CD1c-positive myeloid dendritic cell (primary cell): ENCODE results near the gene KLHL29.

Experiments
- DNase-seq: peaks from one replicate; pipeline ENCODE4 v3.0.0-alpha.2; 2016; ENCODE audit errors: extremely low spot score

Gene KLHL29

GRCh38 chr2:23422089-23423061 is 37.4 kb downstream of the KLHL29 start:
- no peak for DNase-seq

- no peak for DNase-seq
Measured at GRCh38 chr2:23423062-23423872, 38.3 kb downstream of the KLHL29 start.

- DNase-seq = no peak
Measured at GRCh38 chr2:23423873-23424680, 39.1 kb downstream of the KLHL29 start.

DNA sequence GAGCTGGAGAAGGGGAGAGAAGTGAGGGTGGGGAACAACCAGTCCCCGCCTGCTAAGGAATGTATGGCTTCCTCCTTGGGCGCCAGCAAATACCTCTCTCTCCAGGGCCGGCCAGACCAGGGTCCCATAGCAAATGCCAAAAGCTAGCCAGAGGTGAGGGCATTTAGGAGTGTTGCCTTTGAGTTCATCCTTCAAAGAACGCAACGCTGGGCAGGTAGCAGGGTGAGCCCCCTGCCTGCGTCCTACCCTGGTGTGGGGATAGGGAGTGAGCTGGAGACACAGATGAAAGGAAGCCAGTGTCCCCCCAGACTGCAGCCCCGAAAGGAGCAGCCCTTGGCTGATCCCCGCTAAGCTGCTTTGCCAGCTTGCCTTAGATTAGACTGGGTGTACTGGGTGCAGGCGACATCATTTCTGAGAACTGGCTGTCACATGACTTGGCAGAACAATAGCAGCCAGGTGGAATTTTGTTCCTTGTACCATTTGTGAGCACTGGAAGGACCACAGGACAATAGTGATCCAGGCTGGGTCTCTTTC is 40.4 kb downstream of the KLHL29 start:
- no peak for DNase-seq

GRCh38 chr2:23425885-23426262 is 40.9 kb downstream of the KLHL29 start:
- no peak for DNase-seq

GRCh38 chr2:23426263-23426905 is 41.4 kb downstream of the KLHL29 start:
- no peak for DNase-seq

DNA sequence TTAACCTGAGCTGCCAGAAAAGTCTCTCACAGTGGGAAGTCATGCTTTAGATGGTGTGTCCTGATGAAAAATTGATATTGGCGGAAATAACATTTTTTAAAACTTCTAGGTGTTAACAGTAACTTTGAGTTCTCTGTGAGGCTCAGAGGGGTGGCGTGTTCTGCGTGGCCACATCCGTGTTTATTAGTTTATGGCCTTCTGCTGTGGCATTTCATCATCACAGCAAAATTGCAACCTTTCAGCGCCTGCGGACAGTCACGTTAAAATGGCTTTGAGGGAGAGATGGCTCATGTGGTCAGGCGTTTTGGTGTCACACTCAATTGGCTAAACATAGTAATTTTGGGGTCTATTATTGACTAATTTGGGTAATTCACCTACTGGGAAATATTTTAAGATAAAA is 42.4 kb downstream of the KLHL29 start:
- DNase-seq = no peak

DNA sequence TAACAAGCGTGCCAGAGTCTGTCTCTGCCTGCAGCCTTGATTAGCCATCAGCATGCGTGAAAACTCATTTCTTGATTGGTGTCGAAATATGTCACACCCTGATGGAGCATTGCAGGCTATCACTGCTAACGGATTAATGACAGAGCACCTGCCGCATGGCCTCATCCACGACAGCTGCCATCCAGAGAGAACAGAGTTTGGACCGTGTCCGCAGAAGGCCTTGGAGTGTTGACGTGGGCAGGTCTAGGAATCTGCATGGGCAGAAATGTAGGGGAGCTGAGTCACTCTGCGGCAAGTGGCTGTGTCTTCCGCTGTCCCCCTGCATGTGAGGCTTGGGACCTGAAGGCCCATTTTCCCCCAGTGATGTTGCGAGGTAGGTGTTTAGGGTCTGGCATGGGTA is 43.0 kb downstream of the KLHL29 start:
- no peak for DNase-seq

GRCh38 chr2:23429036-23429435 is 44.1 kb downstream of the KLHL29 start:
- DNase-seq = no peak

GRCh38 chr2:23430263-23430662 is 45.3 kb downstream of the KLHL29 start:
- no peak for DNase-seq

DNA sequence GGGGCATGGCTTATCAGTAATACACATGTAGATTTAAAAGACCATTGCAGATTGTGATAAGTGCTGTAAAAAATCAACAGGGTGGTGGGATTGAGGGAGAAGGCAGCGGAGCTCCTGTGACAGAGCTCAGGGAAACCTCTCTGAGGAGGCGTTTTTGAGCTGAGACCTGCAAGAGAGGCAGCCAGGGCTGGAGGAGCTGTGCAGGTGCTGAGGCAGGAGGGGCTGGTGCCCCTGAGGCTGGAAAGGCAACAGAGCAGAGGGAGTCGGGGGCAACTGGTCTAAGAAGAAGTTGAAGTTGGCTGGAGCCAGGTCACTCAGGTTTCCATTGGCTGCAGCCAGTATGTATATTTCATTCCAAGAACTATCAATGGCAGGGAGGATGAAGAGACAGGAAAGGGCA is 47.6 kb downstream of the KLHL29 start:
- no peak for DNase-seq

GRCh38 chr2:23433282-23433681 is 48.3 kb downstream of the KLHL29 start:
- DNase-seq = no peak

GRCh38 chr2:23434721-23435121 is 49.7 kb downstream of the KLHL29 start:
- DNase-seq = no peak

GRCh38 chr2:23435250-23436035 is 50.5 kb downstream of the KLHL29 start:
- DNase-seq = no peak

DNA sequence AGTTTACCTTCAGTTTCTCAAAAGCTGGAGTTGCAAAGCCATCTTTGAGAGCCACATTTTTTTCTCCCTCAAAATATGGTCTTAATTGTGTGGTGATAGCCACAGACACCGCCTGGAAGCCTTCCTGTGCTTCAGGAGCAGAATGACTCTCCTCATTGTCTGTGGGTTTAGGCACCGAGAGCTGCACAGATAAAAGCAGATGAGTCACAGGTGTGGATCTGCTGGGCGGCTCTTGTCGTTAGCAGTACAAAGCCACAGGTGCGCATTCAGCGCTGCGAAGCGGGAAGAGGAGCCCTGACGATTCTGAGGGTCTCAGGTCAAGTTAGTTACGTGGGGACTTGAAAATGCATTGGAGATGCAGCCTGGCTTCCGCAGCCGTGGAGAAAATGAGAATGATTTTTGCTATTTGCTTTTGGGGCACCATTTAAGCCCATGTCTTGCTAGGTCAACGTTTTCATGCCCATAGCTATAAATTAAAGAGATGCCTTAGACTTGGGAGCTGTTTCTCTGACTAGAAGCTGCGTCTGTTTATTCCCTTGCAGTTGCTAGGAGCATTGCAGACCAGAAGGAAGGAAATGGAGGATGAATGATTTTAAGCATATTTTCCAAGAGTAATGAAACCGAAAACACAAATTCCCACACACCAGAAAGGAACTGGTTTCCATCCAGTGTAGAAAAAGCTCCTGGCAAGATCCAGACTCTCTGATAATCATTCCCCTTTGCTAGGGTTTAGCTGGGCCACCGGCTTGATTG is 51.5 kb downstream of the KLHL29 start:
- no peak for DNase-seq

GRCh38 chr2:23441414-23441813 is 56.4 kb downstream of the KLHL29 start:
- no peak for DNase-seq

- DNase-seq = no peak
Measured at GRCh38 chr2:23445450-23445868, 60.5 kb downstream of the KLHL29 start.

DNA sequence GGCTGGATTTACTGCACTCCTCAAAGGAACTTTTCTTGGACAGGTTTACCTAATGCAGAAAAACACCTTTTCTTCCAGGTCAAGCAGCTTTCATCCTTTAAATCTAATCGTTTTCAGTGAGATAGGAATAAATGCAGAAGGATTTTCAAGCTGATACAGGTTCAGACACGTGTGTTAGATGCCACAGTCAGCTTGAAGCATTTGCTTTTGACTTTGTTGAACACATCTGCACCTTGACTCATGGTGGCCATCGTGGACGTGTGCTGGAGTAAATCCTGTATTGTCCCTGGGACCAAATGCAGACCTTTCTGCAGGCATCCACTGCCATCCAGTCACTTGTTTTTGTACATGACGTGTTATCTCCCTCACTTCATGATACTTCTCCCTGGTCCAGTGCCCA is 61.9 kb downstream of the KLHL29 start:
- DNase-seq = no peak

- DNase-seq = no peak
Measured at GRCh38 chr2:23447405-23447804, 62.4 kb downstream of the KLHL29 start.

- no peak for DNase-seq
Measured at GRCh38 chr2:23448906-23449305, 63.9 kb downstream of the KLHL29 start.
